Kidney (tissue), 14 donors: Measurements from ENCODE around the gene ASPN. TPM values are rescaled to one million over a fixed set of nuclear protein-coding genes. Genes with fewer than 3 reads are reported as not detected.

ENCODE experiments used
- DNase-seq, 5 donors: peaks; one replicate each; pipeline ENCODE4 v3.0.0-alpha.2; 2013 to 2020
- FAIRE-seq: peaks from 2 replicates; lab custom pipeline; 2012; peaks lifted over from hg19 to GRCh38; lab: Jason Lieb, UNC
- H3K27ac ChIP-seq, 2 donors: one replicate each; pipeline ENCODE4 v1.7.0; 2013; ENCODE audit warnings: low read depth in 2 of 2, low read length in 2 of 2, inconsistent platforms in 1 of 2
- H3K27me3 ChIP-seq: one replicate; pipeline ENCODE4 v1.7.1; 2013; ENCODE audit warnings: low read length, inconsistent platforms; ENCODE audit not compliant: control insufficient read depth, insufficient read depth
- H3K36me3 ChIP-seq, 3 donors: one replicate each; pipeline versions ENCODE4 v1.7.0 to v1.7.1; 2013; ENCODE audit warnings: low read length in 3 of 3, control low read depth in 1 of 3, inconsistent platforms in 1 of 3; ENCODE audit not compliant: insufficient read depth in 3 of 3, control insufficient read depth in 2 of 3
- H3K4me1 ChIP-seq, 3 donors: one replicate each; pipeline versions ENCODE4 v1.7.0 to v1.7.1; 2013; ENCODE audit warnings: low read length in 3 of 3, inconsistent platforms in 1 of 3, low read depth in 1 of 3; ENCODE audit not compliant: control insufficient read depth in 2 of 3, insufficient read depth in 2 of 3
- H3K4me3 ChIP-seq, 3 donors: one replicate each; pipeline versions ENCODE4 v1.7.0 to v1.8.1; 2013; ENCODE audit warnings: low read length in 3 of 3, control low read depth in 1 of 3, inconsistent platforms in 1 of 3
- H3K9ac ChIP-seq, 3 donors: one replicate each; pipeline versions ENCODE4 v1.7.0 to v1.7.1; 2013; ENCODE audit warnings: low read length in 3 of 3, control low read depth in 1 of 3, inconsistent platforms in 1 of 3
- H3K9me3 ChIP-seq, 3 donors: one replicate each; pipeline versions ENCODE4 v1.7.0 to v1.7.1; 2013; ENCODE audit warnings: low read length in 3 of 3, control low read depth in 1 of 3, inconsistent platforms in 1 of 3; ENCODE audit not compliant: control insufficient read depth in 2 of 3, insufficient read depth in 1 of 3
- intact Hi-C: fragments of 100-400 bp; cut with DNase I; formaldehyde crosslinking; loops from one replicate; pipeline ENCODE4 v1.11.1; 2022
- polyA plus RNA-seq: library from polyadenylated mRNA; stranded (reverse); fragments of 350-450 nt; fragmentation: Illumina TruSeq; extraction: RNeasy Lipid Tissue Mini Kit (QIAGEN cat#74804); gene quantifications from one replicate; pipeline ENCODE4 v1.2.3, GENCODE V29; 2014; ENCODE audit warnings: low read depth, low replicate concordance; ENCODE audit not compliant: insufficient read depth
- total RNA-seq: library from RNA; stranded (reverse); fragmentation: NEBNext Ultra II Directional; extraction: Animal tissue kit (Norgen Biotek cat#: 25700); gene quantifications from one replicate; pipeline ENCODE4 v1.2.1, GENCODE V29; 2021
- TF ChIP-seq, protein P1 (sequence below): IDR thresholded peaks from 3 replicates; pipeline ENCODE4 v1.5.1; 2012; ENCODE audit warnings: mild to moderate bottlenecking, moderate library complexity, borderline replicate concordance; ENCODE audit not compliant: insufficient read depth; ENCODE audit errors: extremely low read depth
- donor health status: control.
- donor health status: control.
- donor health status: control.
- donor health status: control.
- donor health status: control.
- donor health status: DM: yes; HTN: yes; CAD: no.
- donor health status: Normal renal cell carcinoma (clear cell type).

The ASPN gene
- total and polyA plus RNA-seq, 2 donors from 2014 or later: 1.5 to 3.2 TPM

GRCh38 chr9:92484563-92484962 is 2.3 kb upstream of the ASPN start:
- intact Hi-C loops: no loop called here
- TF ChIP-seq, protein P1, sequence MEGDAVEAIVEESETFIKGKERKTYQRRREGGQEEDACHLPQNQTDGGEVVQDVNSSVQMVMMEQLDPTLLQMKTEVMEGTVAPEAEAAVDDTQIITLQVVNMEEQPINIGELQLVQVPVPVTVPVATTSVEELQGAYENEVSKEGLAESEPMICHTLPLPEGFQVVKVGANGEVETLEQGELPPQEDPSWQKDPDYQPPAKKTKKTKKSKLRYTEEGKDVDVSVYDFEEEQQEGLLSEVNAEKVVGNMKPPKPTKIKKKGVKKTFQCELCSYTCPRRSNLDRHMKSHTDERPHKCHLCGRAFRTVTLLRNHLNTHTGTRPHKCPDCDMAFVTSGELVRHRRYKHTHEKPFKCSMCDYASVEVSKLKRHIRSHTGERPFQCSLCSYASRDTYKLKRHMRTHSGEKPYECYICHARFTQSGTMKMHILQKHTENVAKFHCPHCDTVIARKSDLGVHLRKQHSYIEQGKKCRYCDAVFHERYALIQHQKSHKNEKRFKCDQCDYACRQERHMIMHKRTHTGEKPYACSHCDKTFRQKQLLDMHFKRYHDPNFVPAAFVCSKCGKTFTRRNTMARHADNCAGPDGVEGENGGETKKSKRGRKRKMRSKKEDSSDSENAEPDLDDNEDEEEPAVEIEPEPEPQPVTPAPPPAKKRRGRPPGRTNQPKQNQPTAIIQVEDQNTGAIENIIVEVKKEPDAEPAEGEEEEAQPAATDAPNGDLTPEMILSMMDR: no peak
- DNase-seq (no peak), FAIRE-seq (no peak)
- no peak overlapping the region for H3K4me3 ChIP-seq
- H3K27ac ChIP-seq: no peak overlapping the region
- H3K9ac ChIP-seq: no peak overlapping the region
- H3K9me3 ChIP-seq: no peaks in the 10 kb centered on the region
- H3K4me1 ChIP-seq: peaks cover 0 to 5% (median 3%) of the 10 kb centered on the region in 3 donors
- no peaks in the 10 kb centered on the region for H3K36me3 ChIP-seq
- H3K27me3 ChIP-seq: no peaks in the 10 kb centered on the region

- no peaks in the 10 kb centered on the region for H3K9me3 ChIP-seq
- no peak overlapping the region for H3K4me3 ChIP-seq
- peak overlapping the region; percentile 7 to 70 for H3K27ac ChIP-seq
- no peaks in the 10 kb centered on the region for H3K27me3 ChIP-seq
- H3K36me3 ChIP-seq: no peaks in the 10 kb centered on the region
- no peak for FAIRE-seq
- TF ChIP-seq, protein P1: no peak
- peaks cover 0 to 5% (median 3%) of the 10 kb centered on the region in 3 donors for H3K4me1 ChIP-seq
- DNase-seq: peak in 1 of 5 donors; percentile 42
- no peak overlapping the region for H3K9ac ChIP-seq
- intact Hi-C loops: no loop called here
These were observed 1.6 kb upstream of the ASPN start for GRCh38 chr9:92483627-92484545.

GRCh38 chr9:92482805-92483204 is 499 bp upstream of the ASPN start:
- TF ChIP-seq, protein P1: no peak
- DNase-seq (no peak), FAIRE-seq (no peak)
- Histone ChIP-seq H3K9ac (no peak overlapping the region), H3K9me3 (no peaks in the 10 kb centered on the region), H3K4me3 (no peak overlapping the region), H3K27me3 (no peaks in the 10 kb centered on the region), H3K4me1 (peaks cover 0 to 5% (median 3%) of the 10 kb centered on the region in 3 donors), H3K27ac (no peak overlapping the region), H3K36me3 (no peaks in the 10 kb centered on the region)
- intact Hi-C loops: no loop called here
